HepG2 (cell line): Measurements from ENCODE around the gene THRA. TPM values are rescaled to one million over a fixed set of nuclear protein-coding genes. Genes with fewer than 3 reads are reported as not detected.
A peak's percentile ranks its signal among the peaks of the same experiment; 100 is the strongest.

ENCODE experiments used
- CEBPG ChIP-seq: IDR thresholded peaks from 2 replicates; pipeline ENCODE4 v1.6.1; 2016
- FIP1L1 ChIP-seq: fragments of 200-400 bp; formaldehyde crosslinking; IDR thresholded peaks from 2 replicates; pipeline ENCODE4 v1.6.1; 2018; ENCODE audit warnings: low read depth, mild to moderate bottlenecking, low read length, moderate library complexity, borderline replicate concordance; ENCODE audit not compliant: insufficient read depth
- FOXK2 ChIP-seq: fragments of 450-650 bp; IDR thresholded peaks from 2 replicates; pipeline ENCODE4 v1.6.1; 2016
- MTA3 ChIP-seq: sonication (generic); formaldehyde crosslinking; IDR thresholded peaks from 2 replicates; pipeline ENCODE4 v1.4.0; 2020; ENCODE audit warnings: missing genetic modification reagents
- NCOA1 ChIP-seq: sonication (generic); formaldehyde crosslinking; IDR thresholded peaks from 2 replicates; pipeline ENCODE4 v1.9.0; 2021; ENCODE audit warnings: missing genetic modification reagents
- PRDM10 ChIP-seq: sonication (generic); formaldehyde crosslinking; IDR thresholded peaks from 2 replicates; pipeline ENCODE4 v1.4.0; 2020; ENCODE audit warnings: low read depth, missing genetic modification reagents
- SP4 ChIP-seq: sonication (generic); formaldehyde crosslinking; IDR thresholded peaks from 2 replicates; pipeline ENCODE4 v1.8.1; 2023; ENCODE audit warnings: mild to moderate bottlenecking, missing genetic modification reagents
- TOE1 ChIP-seq: sonication (generic); formaldehyde crosslinking; IDR thresholded peaks from 2 replicates; pipeline ENCODE4 v1.4.0; 2020; ENCODE audit warnings: mild to moderate bottlenecking, missing genetic modification reagents
- TSC22D2 ChIP-seq: sonication (generic); formaldehyde crosslinking; IDR thresholded peaks from 2 replicates; pipeline ENCODE4 v1.5.1; 2020; ENCODE audit warnings: missing genetic modification reagents, mild to moderate bottlenecking, borderline replicate concordance
- ZBTB1 ChIP-seq: sonication (generic); formaldehyde crosslinking; IDR thresholded peaks from 2 replicates; pipeline ENCODE4 v1.4.0; 2020; ENCODE audit warnings: missing genetic modification reagents, borderline replicate concordance
- ZBTB38 ChIP-seq: sonication (generic); formaldehyde crosslinking; IDR thresholded peaks from 2 replicates; pipeline ENCODE4 v1.5.1; 2020; ENCODE audit warnings: mild to moderate bottlenecking, missing genetic modification reagents
- ZNF430 ChIP-seq: sonication (generic); formaldehyde crosslinking; IDR thresholded peaks from 2 replicates; pipeline ENCODE4 v1.9.0; 2021; ENCODE audit warnings: mild to moderate bottlenecking, missing genetic modification reagents
- ZNF441 ChIP-seq: sonication (generic); formaldehyde crosslinking; IDR thresholded peaks from 2 replicates; pipeline ENCODE4 v1.7.0; 2021; ENCODE audit warnings: missing genetic modification reagents, borderline replicate concordance
- ZNF564 ChIP-seq: sonication (generic); formaldehyde crosslinking; IDR thresholded peaks from 2 replicates; pipeline ENCODE4 v1.8.1; 2023; ENCODE audit warnings: mild to moderate bottlenecking, missing genetic modification reagents
- ZNF567 ChIP-seq: sonication (generic); formaldehyde crosslinking; IDR thresholded peaks from 2 replicates; pipeline ENCODE4 v1.8.1; 2023; ENCODE audit warnings: mild to moderate bottlenecking, missing genetic modification reagents, borderline replicate concordance
- ZNF776 ChIP-seq: sonication (generic); formaldehyde crosslinking; IDR thresholded peaks from 2 replicates; pipeline ENCODE4 v1.4.0; 2020; ENCODE audit warnings: mild to moderate bottlenecking, missing genetic modification reagents
- ZNF83 ChIP-seq: sonication (generic); formaldehyde crosslinking; IDR thresholded peaks from 2 replicates; pipeline ENCODE4 v1.4.0; 2020; ENCODE audit warnings: missing genetic modification reagents, mild to moderate bottlenecking, borderline replicate concordance
- ZNF878 ChIP-seq: sonication (generic); formaldehyde crosslinking; IDR thresholded peaks from 2 replicates; pipeline ENCODE4 v1.8.1; 2023; ENCODE audit warnings: mild to moderate bottlenecking, missing genetic modification reagents, moderate library complexity
- polyA plus RNA-seq, 8 experiments: library from polyadenylated mRNA; depleted of rRNA in 3 of 8; stranded (reverse) in 7 of 8; unstranded in 1 of 8; fragments of >200 nt; fragmentation: Illumina TruSeq in 4 of 8; extraction: Trizol in 4 of 8; gene quantifications; 2 replicates each; pipeline versions ENCODE4 v1.2.1 to v1.2.3, GENCODE V29; 2011 to 2016; ENCODE audit warnings: low read depth in 4 of 8, missing spikeins in 1 of 8, mixed read lengths in 1 of 8; ENCODE audit not compliant: insufficient read depth in 1 of 8
- total RNA-seq, 5 experiments: library from RNA; depleted of rRNA; stranded (reverse); fragments of >200 nt; fragmentation: Illumina TruSeq; extraction: Trizol; gene quantifications; 2 replicates each; pipeline ENCODE4 v1.2.3, GENCODE V29; 2016; ENCODE audit warnings: low read depth in 1 of 5
- TF ChIP-seq, protein P1 (sequence below), 2 experiments: sonication (generic) in 1 of 2; formaldehyde crosslinking in 1 of 2; IDR thresholded peaks; 2 replicates each; pipeline versions ENCODE4 v1.4.0 to v1.6.1; 2018 to 2020; ENCODE audit warnings: missing genetic modification reagents in 2 of 2, borderline replicate concordance in 1 of 2, low read depth in 1 of 2, mild to moderate bottlenecking in 1 of 2, missing biosample characterization in 1 of 2
- TF ChIP-seq, protein P2 (sequence below): sonication (generic); formaldehyde crosslinking; IDR thresholded peaks from 2 replicates; pipeline ENCODE4 v1.4.0; 2020; ENCODE audit warnings: mild to moderate bottlenecking, missing genetic modification reagents
- TF ChIP-seq, protein P3 (sequence below): sonication (generic); formaldehyde crosslinking; conservative IDR thresholded peaks from 2 replicates; pipeline ENCODE4 v1.4.0; 2020; ENCODE audit warnings: missing genetic modification reagents

Gene THRA
- total and polyA plus RNA-seq, 2 of the 13 experiments (the other 11 are each of a cell fraction or from before 2014, with no cell fraction given): 8.0 to 9.9 TPM

DNA sequence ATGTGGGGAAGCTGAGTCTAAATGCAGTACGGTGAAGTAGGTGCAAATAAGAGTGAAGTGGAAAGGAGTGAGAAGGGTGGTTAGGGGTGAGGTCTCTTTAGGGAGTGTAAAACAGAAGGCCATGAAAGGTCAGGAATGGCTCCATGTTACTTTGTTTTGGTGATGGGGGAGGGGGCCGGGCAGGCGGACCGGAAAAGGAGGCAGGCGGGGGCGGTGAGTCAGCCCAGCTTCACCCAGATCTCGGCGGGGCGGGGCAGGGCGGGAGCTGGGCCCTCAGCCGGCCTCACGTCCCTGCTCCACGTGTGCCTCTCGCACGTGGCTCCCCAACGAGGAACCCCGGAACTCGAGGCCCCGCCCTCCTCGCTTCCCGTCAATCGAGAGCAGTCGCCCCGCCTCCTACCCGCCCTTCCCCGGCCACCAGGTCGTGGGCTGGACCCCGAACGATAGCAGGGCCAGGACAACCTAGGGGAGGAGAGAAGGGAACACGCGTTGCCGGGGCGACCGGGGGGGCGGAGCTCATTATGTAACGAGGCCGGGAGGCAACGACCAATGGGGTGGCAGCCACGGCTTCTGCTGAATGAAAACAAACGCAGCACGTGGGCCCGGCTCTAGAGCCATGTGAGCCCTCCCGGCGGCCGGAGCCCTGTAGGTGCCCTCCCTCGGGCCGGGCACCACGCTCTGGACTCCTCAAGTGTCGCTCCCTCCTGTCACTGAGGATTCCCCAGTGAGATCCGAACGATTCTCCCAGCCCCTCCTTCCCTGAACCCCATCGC lies 36.3 kb downstream of the THRA start (continued):
- TF ChIP-seq, protein P1, sequence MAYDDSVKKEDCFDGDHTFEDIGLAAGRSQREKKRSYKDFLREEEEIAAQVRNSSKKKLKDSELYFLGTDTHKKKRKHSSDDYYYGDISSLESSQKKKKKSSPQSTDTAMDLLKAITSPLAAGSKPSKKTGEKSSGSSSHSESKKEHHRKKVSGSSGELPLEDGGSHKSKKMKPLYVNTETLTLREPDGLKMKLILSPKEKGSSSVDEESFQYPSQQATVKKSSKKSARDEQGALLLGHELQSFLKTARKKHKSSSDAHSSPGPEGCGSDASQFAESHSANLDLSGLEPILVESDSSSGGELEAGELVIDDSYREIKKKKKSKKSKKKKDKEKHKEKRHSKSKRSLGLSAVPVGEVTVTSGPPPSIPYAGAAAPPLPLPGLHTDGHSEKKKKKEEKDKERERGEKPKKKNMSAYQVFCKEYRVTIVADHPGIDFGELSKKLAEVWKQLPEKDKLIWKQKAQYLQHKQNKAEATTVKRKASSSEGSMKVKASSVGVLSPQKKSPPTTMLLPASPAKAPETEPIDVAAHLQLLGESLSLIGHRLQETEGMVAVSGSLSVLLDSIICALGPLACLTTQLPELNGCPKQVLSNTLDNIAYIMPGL (CRISPR knock-in tag; IDR thresholded peaks at IDR 0.05; ENCODE audit: borderline replicate concordance in 1 of 2, low read depth in 1 of 2): peak in 1 of 2 experiments; percentile 88; a peak in 2 of 4 replicates
- TF ChIP-seq ZNF567 (CRISPR knock-in tag): peak; percentile 44; the same call in 1 of the 2 replicates
- TF ChIP-seq FIP1L1: 0 out of 2 replicates have a peak, but pooled peaks have one; percentile 29
- peak; percentile 90; the same call in 1 of the 2 replicates for TF ChIP-seq TOE1 (CRISPR knock-in tag)
- peak; percentile 97 for TF ChIP-seq ZBTB38
- TF ChIP-seq ZNF83: peak; percentile 49; the same call in 1 of the 2 replicates
- TF ChIP-seq, protein P2, sequence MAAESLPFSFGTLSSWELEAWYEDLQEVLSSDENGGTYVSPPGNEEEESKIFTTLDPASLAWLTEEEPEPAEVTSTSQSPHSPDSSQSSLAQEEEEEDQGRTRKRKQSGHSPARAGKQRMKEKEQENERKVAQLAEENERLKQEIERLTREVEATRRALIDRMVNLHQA (CRISPR knock-in tag): no peak
- peak; percentile 83; the same call in 1 of the 2 replicates for TF ChIP-seq TSC22D2 (CRISPR knock-in tag)
- peak; percentile 81 for TF ChIP-seq ZNF430 (CRISPR knock-in tag)
- peak; percentile 99 for TF ChIP-seq SP4
- TF ChIP-seq ZNF441: no peak
- no peak for TF ChIP-seq ZBTB1 (CRISPR knock-in tag)
- peak; percentile 86 for TF ChIP-seq PRDM10 (CRISPR knock-in tag)
- peak; percentile 96 for TF ChIP-seq ZNF564 (CRISPR knock-in tag)
- peak; percentile 70 for TF ChIP-seq CEBPG
- TF ChIP-seq NCOA1 (CRISPR knock-in tag): peak; percentile 93
- TF ChIP-seq ZNF776 (CRISPR knock-in tag): peak; percentile 84; the same call in 1 of the 2 replicates
- no peak for TF ChIP-seq MTA3
- TF ChIP-seq ZNF878 (CRISPR knock-in tag): peak; percentile 99
- TF ChIP-seq, protein P3, sequence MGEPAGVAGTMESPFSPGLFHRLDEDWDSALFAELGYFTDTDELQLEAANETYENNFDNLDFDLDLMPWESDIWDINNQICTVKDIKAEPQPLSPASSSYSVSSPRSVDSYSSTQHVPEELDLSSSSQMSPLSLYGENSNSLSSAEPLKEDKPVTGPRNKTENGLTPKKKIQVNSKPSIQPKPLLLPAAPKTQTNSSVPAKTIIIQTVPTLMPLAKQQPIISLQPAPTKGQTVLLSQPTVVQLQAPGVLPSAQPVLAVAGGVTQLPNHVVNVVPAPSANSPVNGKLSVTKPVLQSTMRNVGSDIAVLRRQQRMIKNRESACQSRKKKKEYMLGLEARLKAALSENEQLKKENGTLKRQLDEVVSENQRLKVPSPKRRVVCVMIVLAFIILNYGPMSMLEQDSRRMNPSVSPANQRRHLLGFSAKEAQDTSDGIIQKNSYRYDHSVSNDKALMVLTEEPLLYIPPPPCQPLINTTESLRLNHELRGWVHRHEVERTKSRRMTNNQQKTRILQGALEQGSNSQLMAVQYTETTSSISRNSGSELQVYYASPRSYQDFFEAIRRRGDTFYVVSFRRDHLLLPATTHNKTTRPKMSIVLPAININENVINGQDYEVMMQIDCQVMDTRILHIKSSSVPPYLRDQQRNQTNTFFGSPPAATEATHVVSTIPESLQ (CRISPR knock-in tag): 0 out of 2 replicates have a peak, but pooled peaks have one; percentile 28
- TF ChIP-seq FOXK2: peak; percentile 95
